Measurements from ENCODE around the gene SLC25A22. TPM values are rescaled to one million over a fixed set of nuclear protein-coding genes. Genes with fewer than 3 reads are reported as not detected.
A peak's percentile ranks its signal among the peaks of the same experiment; 100 is the strongest.

The SLC25A22 gene
- total and polyA plus RNA-seq, 12 donors: 2.2 to 11.1 (median 4.0) TPM

GRCh38 chr11:791658-792534 lies 6.2 kb downstream of the SLC25A22 start:
- peaks cover 0 to 31% (median 25%) of the 10 kb centered on the region in 7 donors for H3K27me3 ChIP-seq
- WGBS, 2 donors: 94% methylated on average over 44 to 49 of the region's 49 CpGs
- no peak for TF ChIP-seq CTCF (IDR thresholded peaks at IDR 0.05)
- intact Hi-C loops (cut with DNase I): no loop called here
- no peak overlapping the region for H3K27ac ChIP-seq
- peaks cover 0 to 24% (median 0%) of the 10 kb centered on the region in 9 donors for H3K36me3 ChIP-seq
- no peak for ATAC-seq
- H3K4me1 ChIP-seq: peaks cover 13 to 28% (median 17%) of the 10 kb centered on the region in 9 donors
- H3K4me3 ChIP-seq: no peak overlapping the region
- DNase-seq: peak in 1 of 2 donors; percentile 15
- no peaks in the 10 kb centered on the region for H3K9me3 ChIP-seq

- TF ChIP-seq CTCF (IDR thresholded peaks at IDR 0.05): no peak
- 66 to 74% methylated on average over 18 of the region's 18 CpGs for WGBS, 2 donors
- no peak overlapping the region for H3K27ac ChIP-seq
- peaks cover 0 to 31% (median 25%) of the 10 kb centered on the region in 7 donors for H3K27me3 ChIP-seq
- no peaks in the 10 kb centered on the region for H3K9me3 ChIP-seq
- intact Hi-C loops (cut with DNase I): no loop called here
- H3K4me1 ChIP-seq: peaks cover 5 to 20% (median 10%) of the 10 kb centered on the region in 9 donors
- peaks cover 0 to 24% (median 0%) of the 10 kb centered on the region in 9 donors for H3K36me3 ChIP-seq
- no peak overlapping the region for H3K4me3 ChIP-seq
- DNase-seq: peak in 1 of 2 donors; percentile 13
- no peak for ATAC-seq
Measured at GRCh38 chr11:790721-791564, 7.1 kb downstream of the SLC25A22 start.

- WGBS, 2 donors: 3 to 4% methylated on average over 33 to 44 of the region's 44 CpGs
- H3K27me3 ChIP-seq: peaks cover 0 to 31% (median 25%) of the 10 kb centered on the region in 7 donors
- H3K4me1 ChIP-seq: peaks cover 0 to 10% (median under 1%) of the 10 kb centered on the region in 9 donors
- intact Hi-C loops (cut with DNase I): no loop called here
- TF ChIP-seq CTCF (IDR thresholded peaks at IDR 0.05): no peak
- no peak for DNase-seq
- H3K9me3 ChIP-seq: no peaks in the 10 kb centered on the region
- ATAC-seq: peak in 3 of 8 donors; percentile 7 to 21 (median 13)
- H3K27ac ChIP-seq: no peak within 1 kb of the TSS
- H3K36me3 ChIP-seq: peaks cover 0 to 24% (median 0%) of the 10 kb centered on the region in 9 donors
- H3K4me3 ChIP-seq: peak within 1 kb of the TSS in 3 of 10 donors; percentile 3 to 26 (median 5)
Measured at GRCh38 chr11:789943-790342, 8.1 kb downstream of the SLC25A22 start, which contains the start of gene CEND1. Gene CEND1 (minus strand): TSS chr11:790090. CDS start chr11:788576, 1,514 bp downstream.
